ENCODE measurements around the gene ERCC1. TPM values are rescaled to one million over a fixed set of nuclear protein-coding genes. Genes with fewer than 3 reads are reported as not detected.

The ERCC1 gene
- total and polyA plus RNA-seq, 2 of the 13 experiments (the other 11 are each of a cell fraction or from before 2014, with no cell fraction given): 40.0 to 66.4 TPM

DNA sequence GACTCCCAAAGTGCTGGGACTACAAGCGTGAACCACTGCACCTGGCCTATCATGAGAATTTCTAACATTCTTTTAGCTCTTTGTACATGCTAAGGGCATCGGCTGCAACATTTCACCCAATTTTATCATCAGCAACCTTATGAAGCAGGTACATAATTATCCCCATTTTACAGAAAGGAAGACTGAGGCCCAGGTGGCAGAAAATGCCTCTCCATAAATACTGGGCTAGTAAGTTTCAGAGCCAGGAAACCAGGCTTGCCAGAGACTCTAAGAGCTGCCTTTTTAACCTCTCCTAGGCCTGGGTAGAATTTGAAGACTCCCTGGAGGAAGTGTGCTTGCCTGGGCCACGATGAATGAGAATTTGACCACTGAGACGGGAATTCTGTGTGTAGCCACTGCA lies 55.6 kb downstream of the ERCC1 start:
- Histone ChIP-seq H4K20me1 (ENCODE audit: insufficient read depth, low read length) (peaks cover 4% of the 10 kb centered on the region; the same call in 1 of the 2 replicates), H3K4me2 (ENCODE audit: low read depth, low read length) (no peak overlapping the region), H3K9me3 (ENCODE audit: low read length) (no peaks in the 10 kb centered on the region), H3K27ac (ENCODE audit: extremely low read length, insufficient read depth, low read length) (no peak overlapping the region), H3K79me2 (ENCODE audit: insufficient read depth, low read length) (peaks cover 8% of the 10 kb centered on the region), H3K9ac (ENCODE audit: insufficient read depth, low read depth, low read length) (no peak overlapping the region), H3K4me3 (replicated peaks in 1 of 3; ENCODE audit: insufficient read depth in 1 of 3, low read depth in 2 of 3, low read length in 3 of 3) (no peak overlapping the region), H3K27me3 (ENCODE audit: control insufficient read depth in 1 of 2, insufficient read depth in 2 of 2, low read length in 2 of 2) (no peaks in the 10 kb centered on the region), H3K4me1 (ENCODE audit: insufficient read depth, low read length) (peaks cover 31% of the 10 kb centered on the region), H2AFZ (ENCODE audit: low read length) (no peak overlapping the region), H3K36me3 (replicated peaks in 1 of 2; ENCODE audit: control insufficient read depth in 1 of 2, insufficient read depth in 2 of 2, low read length in 2 of 2) (peaks cover 9 to 11% of the 10 kb centered on the region in 2 experiments; a peak in 4 of 5 replicates)
- no TSS peak for BruUV-seq (replicated peaks)
- FAIRE-seq (no peak), ATAC-seq (no peak), DNase-seq (ENCODE audit: low spot score) (no peak)
- 96% methylated on average over 4 of the region's 4 CpGs for WGBS (ENCODE audit: low lambda C conversion rate)
- TF ChIP-seq KLF13 (CRISPR knock-in tag; IDR thresholded peaks at IDR 0.05) (no peak), ZSCAN22 (CRISPR knock-in tag; IDR thresholded peaks at IDR 0.05) (no peak), TEAD3 (CRISPR knock-in tag; optimal IDR thresholded peaks at IDR 0.05; ENCODE audit: borderline replicate concordance) (no peak), SRF (IDR thresholded peaks at IDR 0.05; ENCODE audit: low read depth, low read length) (no peak), ZMYM3 (CRISPR knock-in tag; IDR thresholded peaks at IDR 0.05) (peak; percentile 81), NFYC (CRISPR knock-in tag; IDR thresholded peaks at IDR 0.05) (no peak), ZNF570 (CRISPR knock-in tag; IDR thresholded peaks at IDR 0.05; ENCODE audit: borderline replicate concordance) (no peak), CHD4 (IDR thresholded peaks at IDR 0.05; ENCODE audit: borderline replicate concordance, low read length) (peak; percentile 90), ZNF629 (CRISPR knock-in tag; conservative IDR thresholded peaks at IDR 0.05) (peak; percentile 97), RCOR2 (CRISPR knock-in tag; IDR thresholded peaks at IDR 0.05) (0 out of 2 replicates have a peak, but pooled peaks have one; percentile 29), ZMYM2 (CRISPR knock-in tag; IDR thresholded peaks at IDR 0.05) (no peak), ZNF670 (CRISPR knock-in tag; IDR thresholded peaks at IDR 0.05; ENCODE audit: borderline replicate concordance) (no peak)
- TF ChIP-seq, protein P1, sequence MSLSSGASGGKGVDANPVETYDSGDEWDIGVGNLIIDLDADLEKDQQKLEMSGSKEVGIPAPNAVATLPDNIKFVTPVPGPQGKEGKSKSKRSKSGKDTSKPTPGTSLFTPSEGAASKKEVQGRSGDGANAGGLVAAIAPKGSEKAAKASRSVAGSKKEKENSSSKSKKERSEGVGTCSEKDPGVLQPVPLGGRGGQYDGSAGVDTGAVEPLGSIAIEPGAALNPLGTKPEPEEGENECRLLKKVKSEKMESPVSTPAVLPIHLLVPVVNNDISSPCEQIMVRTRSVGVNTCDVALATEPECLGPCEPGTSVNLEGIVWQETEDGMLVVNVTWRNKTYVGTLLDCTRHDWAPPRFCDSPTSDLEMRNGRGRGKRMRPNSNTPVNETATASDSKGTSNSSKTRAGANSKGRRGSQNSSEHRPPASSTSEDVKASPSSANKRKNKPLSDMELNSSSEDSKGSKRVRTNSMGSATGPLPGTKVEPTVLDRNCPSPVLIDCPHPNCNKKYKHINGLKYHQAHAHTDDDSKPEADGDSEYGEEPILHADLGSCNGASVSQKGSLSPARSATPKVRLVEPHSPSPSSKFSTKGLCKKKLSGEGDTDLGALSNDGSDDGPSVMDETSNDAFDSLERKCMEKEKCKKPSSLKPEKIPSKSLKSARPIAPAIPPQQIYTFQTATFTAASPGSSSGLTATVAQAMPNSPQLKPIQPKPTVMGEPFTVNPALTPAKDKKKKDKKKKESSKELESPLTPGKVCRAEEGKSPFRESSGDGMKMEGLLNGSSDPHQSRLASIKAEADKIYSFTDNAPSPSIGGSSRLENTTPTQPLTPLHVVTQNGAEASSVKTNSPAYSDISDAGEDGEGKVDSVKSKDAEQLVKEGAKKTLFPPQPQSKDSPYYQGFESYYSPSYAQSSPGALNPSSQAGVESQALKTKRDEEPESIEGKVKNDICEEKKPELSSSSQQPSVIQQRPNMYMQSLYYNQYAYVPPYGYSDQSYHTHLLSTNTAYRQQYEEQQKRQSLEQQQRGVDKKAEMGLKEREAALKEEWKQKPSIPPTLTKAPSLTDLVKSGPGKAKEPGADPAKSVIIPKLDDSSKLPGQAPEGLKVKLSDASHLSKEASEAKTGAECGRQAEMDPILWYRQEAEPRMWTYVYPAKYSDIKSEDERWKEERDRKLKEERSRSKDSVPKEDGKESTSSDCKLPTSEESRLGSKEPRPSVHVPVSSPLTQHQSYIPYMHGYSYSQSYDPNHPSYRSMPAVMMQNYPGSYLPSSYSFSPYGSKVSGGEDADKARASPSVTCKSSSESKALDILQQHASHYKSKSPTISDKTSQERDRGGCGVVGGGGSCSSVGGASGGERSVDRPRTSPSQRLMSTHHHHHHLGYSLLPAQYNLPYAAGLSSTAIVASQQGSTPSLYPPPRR (CRISPR knock-in tag; IDR thresholded peaks at IDR 0.05; ENCODE audit: borderline replicate concordance): no peak
- TF ChIP-seq, protein P2, sequence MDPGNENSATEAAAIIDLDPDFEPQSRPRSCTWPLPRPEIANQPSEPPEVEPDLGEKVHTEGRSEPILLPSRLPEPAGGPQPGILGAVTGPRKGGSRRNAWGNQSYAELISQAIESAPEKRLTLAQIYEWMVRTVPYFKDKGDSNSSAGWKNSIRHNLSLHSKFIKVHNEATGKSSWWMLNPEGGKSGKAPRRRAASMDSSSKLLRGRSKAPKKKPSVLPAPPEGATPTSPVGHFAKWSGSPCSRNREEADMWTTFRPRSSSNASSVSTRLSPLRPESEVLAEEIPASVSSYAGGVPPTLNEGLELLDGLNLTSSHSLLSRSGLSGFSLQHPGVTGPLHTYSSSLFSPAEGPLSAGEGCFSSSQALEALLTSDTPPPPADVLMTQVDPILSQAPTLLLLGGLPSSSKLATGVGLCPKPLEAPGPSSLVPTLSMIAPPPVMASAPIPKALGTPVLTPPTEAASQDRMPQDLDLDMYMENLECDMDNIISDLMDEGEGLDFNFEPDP (CRISPR knock-in tag; conservative IDR thresholded peaks at IDR 0.05): no peak
- POLR2A ChIA-PET: no interaction called here
- intact Hi-C loops (cut with micrococcal nuclease; ENCODE audit: unreplicated experiment) (no loop called here), in situ Hi-C loops (cut with HindIII; ENCODE audit: extremely low pct_ligation_motif_present, low pct_unique_long_range_greater_than_20kb) (no loop called here)
- CTCF ChIA-PET (ENCODE audit: low intra/inter-chr PET ratio, low total read pairs): no interaction called here
